Colonic mucosa (tissue), 4 donors: ENCODE measurements around the gene DCUN1D4. TPM values are rescaled to one million over a fixed set of nuclear protein-coding genes. Genes with fewer than 3 reads are reported as not detected.

Source experiments
- DNase-seq: peaks from one replicate; pipeline ENCODE4 v3.0.0-alpha.2; 2020
- H3K27ac ChIP-seq: fragments of 200-600 bp; one replicate; pipeline ENCODE4 v1.8.0; 2021
- H3K27me3 ChIP-seq: fragments of 200-600 bp; one replicate; pipeline ENCODE4 v1.8.0; 2021
- H3K36me3 ChIP-seq: fragments of 200-600 bp; one replicate; pipeline ENCODE4 v1.8.0; 2021
- H3K4me1 ChIP-seq: fragments of 200-600 bp; one replicate; pipeline ENCODE4 v1.8.0; 2021; ENCODE audit warnings: mild to moderate bottlenecking
- H3K4me3 ChIP-seq: fragments of 200-600 bp; one replicate; pipeline ENCODE4 v1.8.0; 2021
- H3K9ac ChIP-seq, 2 donors: one replicate each; pipeline ENCODE4 v1.7.0; 2013; ENCODE audit warnings: control low read depth in 2 of 2, low read depth in 2 of 2, low read length in 2 of 2
- H3K9me3 ChIP-seq: fragments of 200-600 bp; one replicate; pipeline ENCODE4 v1.8.0; 2021
- intact Hi-C: fragments of 100-400 bp; cut with DNase I; formaldehyde crosslinking; loops from one replicate; pipeline ENCODE4 v1.14.1; 2022
- total RNA-seq, 2 donors: library from RNA; stranded (reverse); fragmentation: NEBNext Ultra II Directional in 1 of 2; extraction: Animal tissue kit (Norgen Biotek cat#: 25700) in 1 of 2; gene quantifications; one replicate each; pipeline ENCODE4 v1.2.1, GENCODE V29; 2021
- TF ChIP-seq, protein P1 (sequence below): fragments of 200-600 bp; IDR thresholded peaks from one replicate; pipeline ENCODE4 v1.8.0; 2022; ENCODE audit warnings: antibody characterized with exemption, mild to moderate bottlenecking
- donor health status: healthy.
- donor health status: DM: no; HTN: no; CAD: no.
- donor health status: DM: no; HTN: no; CAD: no.

Gene DCUN1D4
- total RNA-seq, 2 donors from 2014 or later = 30.4 to 36.0 TPM

DNA sequence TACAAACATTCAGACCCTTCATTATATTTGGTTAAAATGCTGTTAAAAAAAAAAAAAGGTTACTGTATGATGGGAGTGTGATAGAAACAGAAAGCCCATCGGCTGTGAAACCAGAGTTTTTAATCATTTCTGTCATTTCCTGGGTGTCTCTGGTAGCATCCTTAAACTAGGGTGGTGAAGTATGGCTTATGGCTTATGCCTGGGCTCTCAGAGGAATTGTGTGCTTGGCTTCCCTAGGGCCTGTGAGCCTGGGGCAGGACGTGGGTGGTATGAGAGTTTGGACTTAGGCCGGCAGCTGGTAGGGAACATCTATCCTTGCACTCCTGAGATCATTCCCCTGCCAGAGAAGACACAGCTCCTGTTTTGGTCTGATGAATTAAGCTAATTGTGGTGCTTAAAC lies 52.2 kb downstream of the DCUN1D4 start:
- H3K4me3 ChIP-seq = no peak overlapping the region
- TF ChIP-seq, protein P1, sequence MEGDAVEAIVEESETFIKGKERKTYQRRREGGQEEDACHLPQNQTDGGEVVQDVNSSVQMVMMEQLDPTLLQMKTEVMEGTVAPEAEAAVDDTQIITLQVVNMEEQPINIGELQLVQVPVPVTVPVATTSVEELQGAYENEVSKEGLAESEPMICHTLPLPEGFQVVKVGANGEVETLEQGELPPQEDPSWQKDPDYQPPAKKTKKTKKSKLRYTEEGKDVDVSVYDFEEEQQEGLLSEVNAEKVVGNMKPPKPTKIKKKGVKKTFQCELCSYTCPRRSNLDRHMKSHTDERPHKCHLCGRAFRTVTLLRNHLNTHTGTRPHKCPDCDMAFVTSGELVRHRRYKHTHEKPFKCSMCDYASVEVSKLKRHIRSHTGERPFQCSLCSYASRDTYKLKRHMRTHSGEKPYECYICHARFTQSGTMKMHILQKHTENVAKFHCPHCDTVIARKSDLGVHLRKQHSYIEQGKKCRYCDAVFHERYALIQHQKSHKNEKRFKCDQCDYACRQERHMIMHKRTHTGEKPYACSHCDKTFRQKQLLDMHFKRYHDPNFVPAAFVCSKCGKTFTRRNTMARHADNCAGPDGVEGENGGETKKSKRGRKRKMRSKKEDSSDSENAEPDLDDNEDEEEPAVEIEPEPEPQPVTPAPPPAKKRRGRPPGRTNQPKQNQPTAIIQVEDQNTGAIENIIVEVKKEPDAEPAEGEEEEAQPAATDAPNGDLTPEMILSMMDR = no peak
- no peaks in the 10 kb centered on the region for H3K36me3 ChIP-seq
- H3K4me1 ChIP-seq = no peaks in the 10 kb centered on the region
- no peak overlapping the region for H3K27ac ChIP-seq
- no peak overlapping the region for H3K9ac ChIP-seq
- no peak for DNase-seq
- no peaks in the 10 kb centered on the region for H3K9me3 ChIP-seq
- no peaks in the 10 kb centered on the region for H3K27me3 ChIP-seq
- intact Hi-C loops = loop anchor here (5.0 to 10.0 kb wide), 2 partner anchors 50 to 132 kb away; partner anchors contain the start of gene DCUN1D4

DNA sequence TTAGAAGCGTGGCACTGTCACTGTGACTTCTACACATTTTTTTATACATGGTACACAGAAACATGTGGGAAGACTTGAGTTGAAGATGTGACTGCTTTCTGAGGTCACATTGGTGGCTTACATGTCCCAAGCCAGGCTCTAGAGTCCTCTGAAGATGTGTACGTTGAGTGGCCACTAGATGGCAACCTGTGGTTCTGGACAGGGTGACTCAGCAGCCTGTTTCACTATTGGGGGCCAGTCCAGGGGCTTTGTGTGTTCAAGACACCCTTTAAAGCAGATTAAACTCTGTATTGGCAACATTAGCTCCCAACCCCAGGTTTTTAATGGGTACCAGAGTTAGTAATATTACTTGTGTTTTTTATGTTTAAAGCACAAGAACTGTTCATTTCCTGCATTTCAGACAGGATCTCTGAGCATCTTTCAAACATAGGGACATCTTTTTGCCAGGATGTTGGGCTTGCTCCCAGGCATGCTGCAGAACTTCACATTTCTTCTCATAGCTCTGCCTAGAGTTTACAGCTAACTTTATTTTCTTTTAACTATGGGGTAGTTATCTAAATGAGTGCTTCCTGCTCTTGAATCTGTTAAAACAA lies 53.0 kb downstream of the DCUN1D4 start:
- Histone ChIP-seq H3K4me1 (no peaks in the 10 kb centered on the region), H3K4me3 (no peak overlapping the region), H3K36me3 (no peaks in the 10 kb centered on the region), H3K9me3 (no peaks in the 10 kb centered on the region), H3K9ac (no peak overlapping the region), H3K27ac (no peak overlapping the region), H3K27me3 (no peaks in the 10 kb centered on the region)
- intact Hi-C loops = loop anchor here (5.0 to 10.0 kb wide), 2 partner anchors 51 to 131 kb away; partner anchors contain the start of gene DCUN1D4
- peak; percentile 71 for DNase-seq
- TF ChIP-seq, protein P1 = peak; percentile 78

DNA sequence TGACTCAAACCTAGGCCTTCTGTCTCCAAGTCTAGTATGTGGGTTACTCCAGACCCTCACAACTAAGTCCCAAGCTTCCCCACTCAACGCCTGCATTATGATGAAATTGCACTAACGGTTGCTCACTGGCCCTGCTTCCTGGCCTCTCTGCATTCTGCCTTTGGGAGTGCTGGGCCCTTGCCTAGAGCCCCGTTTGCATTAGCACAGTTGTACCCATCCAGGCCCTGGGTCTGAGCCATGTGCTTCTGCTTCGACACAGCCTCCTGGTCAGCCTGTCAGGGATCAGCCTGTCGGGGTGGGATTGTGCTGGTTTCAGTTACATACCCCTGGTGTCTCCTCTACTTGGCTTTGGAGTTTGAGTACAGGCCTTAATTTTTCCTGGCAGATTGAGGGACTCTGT lies 58.4 kb downstream of the DCUN1D4 start:
- Histone ChIP-seq H3K9me3 (no peaks in the 10 kb centered on the region), H3K9ac (no peak overlapping the region), H3K36me3 (no peaks in the 10 kb centered on the region), H3K27ac (no peak overlapping the region), H3K27me3 (no peaks in the 10 kb centered on the region), H3K4me3 (no peak overlapping the region), H3K4me1 (no peaks in the 10 kb centered on the region)
- TF ChIP-seq, protein P1 = no peak
- intact Hi-C loops = no loop called here
- no peak for DNase-seq

DNA sequence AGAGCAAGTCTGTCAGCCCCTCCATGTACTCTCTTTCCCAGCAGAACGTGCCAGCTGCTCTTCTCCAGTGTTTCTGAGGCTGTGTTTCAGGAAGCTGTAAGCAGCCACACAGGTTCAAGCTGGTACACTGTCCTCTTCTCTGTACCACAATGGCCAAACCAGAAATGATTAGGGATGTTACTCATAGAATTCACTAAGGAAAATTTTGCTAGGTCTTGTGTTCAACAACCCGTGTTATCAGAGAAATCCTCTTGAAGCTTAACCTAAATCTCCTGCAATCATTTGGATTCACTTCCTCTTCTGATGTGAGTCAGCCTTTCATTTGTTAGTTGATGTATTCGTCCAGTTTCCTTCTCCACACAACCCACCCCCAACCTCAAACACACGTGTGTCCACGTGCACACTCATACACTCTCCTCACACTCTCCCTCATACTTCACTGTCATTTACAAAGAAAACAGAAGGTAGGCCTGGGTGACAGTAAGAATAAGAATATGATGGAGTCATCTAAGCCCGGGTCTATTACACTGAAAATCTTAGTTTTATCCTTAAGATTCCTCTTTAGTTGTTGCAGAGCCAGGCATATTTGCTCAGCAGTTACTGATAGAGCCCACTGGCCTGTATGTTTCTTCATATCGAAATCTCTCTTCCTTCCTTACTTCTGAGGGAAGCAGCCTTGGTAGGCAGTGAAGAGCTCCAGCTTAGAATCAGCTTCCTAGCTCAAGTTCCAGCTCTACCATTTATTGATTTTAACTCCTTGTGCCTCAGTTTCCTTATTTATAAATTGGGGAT lies 63.4 kb downstream of the DCUN1D4 start:
- DNase-seq = peak; percentile 35
- TF ChIP-seq, protein P1 = no peak
- no peaks in the 10 kb centered on the region for H3K27me3 ChIP-seq
- no peaks in the 10 kb centered on the region for H3K4me1 ChIP-seq
- intact Hi-C loops = no loop called here
- peak overlapping the region in 1 of 2 donors; percentile 47 for H3K9ac ChIP-seq
- H3K9me3 ChIP-seq = no peaks in the 10 kb centered on the region
- no peak overlapping the region for H3K4me3 ChIP-seq
- H3K36me3 ChIP-seq = no peaks in the 10 kb centered on the region
- peak overlapping the region; percentile 54 for H3K27ac ChIP-seq

DNA sequence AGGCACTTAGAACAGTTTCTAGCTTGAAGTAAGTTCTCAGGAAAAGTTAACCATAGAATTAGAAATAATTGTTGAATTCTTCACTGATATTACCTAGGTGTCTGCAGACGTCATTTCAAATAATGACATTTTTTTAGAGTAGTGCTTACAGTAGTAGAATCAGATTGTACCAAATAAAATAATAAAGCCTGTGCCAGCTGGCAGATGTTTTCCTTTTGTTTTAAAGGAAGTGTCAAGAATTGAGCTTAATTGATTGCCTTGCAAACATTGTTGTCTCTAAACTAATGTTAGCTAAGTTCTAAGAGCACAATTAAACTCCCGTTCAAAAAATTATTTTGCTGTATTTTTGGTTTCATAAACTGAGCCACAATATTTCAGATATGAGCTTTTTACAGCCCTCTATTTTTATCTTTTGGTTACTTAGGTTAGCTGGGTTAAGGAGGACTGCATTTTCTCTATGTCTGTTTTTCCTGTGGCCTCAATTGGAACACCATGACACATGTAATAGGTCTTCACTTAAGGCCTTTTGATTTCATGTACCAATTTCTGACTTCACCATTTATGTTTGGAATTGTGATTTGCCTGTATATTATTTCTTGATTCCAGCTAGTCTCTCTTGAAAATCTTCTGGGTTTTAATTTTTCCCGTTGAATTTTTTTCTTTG lies 64.2 kb downstream of the DCUN1D4 start:
- intact Hi-C loops = no loop called here
- no peaks in the 10 kb centered on the region for H3K4me1 ChIP-seq
- H3K27me3 ChIP-seq = no peaks in the 10 kb centered on the region
- no peak overlapping the region for H3K4me3 ChIP-seq
- no peaks in the 10 kb centered on the region for H3K9me3 ChIP-seq
- TF ChIP-seq, protein P1 = no peak
- H3K36me3 ChIP-seq = no peaks in the 10 kb centered on the region
- H3K27ac ChIP-seq = peak overlapping the region; percentile 54
- H3K9ac ChIP-seq = no peak overlapping the region
- DNase-seq = no peak
